Measurements from ENCODE around the gene DEGS2. TPM values are rescaled to one million over a fixed set of nuclear protein-coding genes. Genes with fewer than 3 reads are reported as not detected.

The DEGS2 gene
- total and polyA plus RNA-seq, 4 experiments from 2014 or later = 0.14 to 0.81 TPM; not detected in 2

- Mint-ChIP-seq H3K9me3 (no peaks in the 10 kb centered on the region), H3K36me3 (no peaks in the 10 kb centered on the region), H3K27me3 (peaks cover 0 to 4% of the 10 kb centered on the region in 2 donors), H3K4me3 (no peak overlapping the region), H3K4me1 (peaks cover 0 to 1% (median 0%) of the 10 kb centered on the region in 4 donors), H3K27ac (no peak overlapping the region)
- no peaks in the 10 kb centered on the region for H3K27me3 ChIP-seq (ENCODE audit: insufficient read depth, low read length)
- DNase-seq = no peak
- CTCF ChIA-PET (ENCODE audit: partially characterized antibody) = interaction anchor here (0.9 to 3.3 kb wide), 2 partner anchors 9 to 20 kb away, joined by 4 to 25 read pairs; no protein-coding TSS in a partner anchor
- POLR2A ChIA-PET (ENCODE audit: partially characterized antibody) = no interaction called here
- H3K4me1 ChIP-seq (ENCODE audit: insufficient read depth, low read length) = no peaks in the 10 kb centered on the region
- no peaks in the 10 kb centered on the region for H3K36me3 ChIP-seq (ENCODE audit: insufficient read depth, low read length)
- no peak overlapping the region for H3K27ac ChIP-seq (ENCODE audit: low read depth, low read length)
- no peaks in the 10 kb centered on the region for H3K9me3 ChIP-seq (ENCODE audit: control insufficient read depth in 1 of 2, low read length in 2 of 2)
- intact Hi-C loops (cut with micrococcal nuclease) = no loop called here
- no peak overlapping the region for H3K4me3 ChIP-seq (ENCODE audit: low read length in 2 of 2)
Measured at GRCh38 chr14:100202712-100203111, 43.3 kb upstream of the DEGS2 start.

DNA sequence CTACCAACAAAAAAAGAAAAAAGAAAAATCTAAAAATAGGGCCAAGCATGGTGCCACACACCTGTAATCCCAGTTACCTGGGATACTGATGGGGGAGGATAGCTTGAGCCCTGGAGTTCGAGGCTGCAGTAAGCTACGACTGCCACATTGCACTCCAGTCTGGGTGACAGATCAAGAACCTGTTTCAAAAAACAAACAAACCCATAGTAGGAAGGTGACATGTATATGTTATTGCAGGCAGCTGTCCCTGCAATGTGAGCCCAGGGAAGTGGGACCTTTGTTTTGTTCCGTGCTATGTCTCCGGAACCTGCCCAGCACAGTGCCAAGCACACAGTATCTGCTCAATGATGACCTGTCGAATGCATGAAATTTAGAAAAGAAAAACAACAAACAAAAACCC, 42.3 kb upstream of the DEGS2 start:
- H3K9me3 ChIP-seq (ENCODE audit: control insufficient read depth in 1 of 2, low read length in 2 of 2) = no peaks in the 10 kb centered on the region
- H3K36me3 ChIP-seq (ENCODE audit: insufficient read depth, low read length) = no peaks in the 10 kb centered on the region
- H3K9me3 Mint-ChIP-seq = no peaks in the 10 kb centered on the region
- H3K36me3 Mint-ChIP-seq = no peaks in the 10 kb centered on the region
- H3K4me1 Mint-ChIP-seq = no peaks in the 10 kb centered on the region
- no peak overlapping the region for H3K4me3 ChIP-seq (ENCODE audit: low read length in 2 of 2)
- no peak for DNase-seq
- H3K27ac ChIP-seq (ENCODE audit: low read depth, low read length) = no peak overlapping the region
- H3K27me3 ChIP-seq (ENCODE audit: insufficient read depth, low read length) = no peaks in the 10 kb centered on the region
- no peak overlapping the region for H3K4me3 Mint-ChIP-seq
- intact Hi-C loops (cut with micrococcal nuclease) = no loop called here
- H3K27me3 Mint-ChIP-seq = peaks cover 0 to 1% of the 10 kb centered on the region in 2 donors
- ChIA-PET CTCF (ENCODE audit: partially characterized antibody) (interaction anchor here (1.6 kb wide), 1 partner anchor 9 kb away, joined by 4 read pairs; no protein-coding TSS in a partner anchor), POLR2A (ENCODE audit: partially characterized antibody) (no interaction called here)
- no peak overlapping the region for H3K27ac Mint-ChIP-seq
- H3K4me1 ChIP-seq (ENCODE audit: insufficient read depth, low read length) = no peaks in the 10 kb centered on the region

DNA sequence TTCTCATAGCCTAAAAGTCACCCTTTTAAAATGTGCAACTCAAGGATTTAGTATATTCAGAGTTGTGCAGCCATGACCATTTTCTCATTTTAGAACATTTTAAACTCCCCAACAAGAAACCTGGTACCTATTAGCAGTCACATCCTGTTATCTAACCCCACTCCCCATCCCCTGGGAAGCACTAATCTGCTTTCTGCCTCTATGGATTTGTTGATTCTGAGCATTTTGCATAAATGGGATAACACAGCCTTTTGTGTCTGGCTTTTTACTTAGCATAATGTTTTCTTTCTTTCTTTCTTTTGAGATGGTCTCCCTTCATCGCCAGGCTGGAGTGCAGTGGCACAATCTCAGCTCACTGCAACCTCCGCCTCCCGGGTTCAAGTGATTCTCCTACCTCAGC, 40.9 kb upstream of the DEGS2 start:
- intact Hi-C loops (cut with micrococcal nuclease) = no loop called here
- no peak for DNase-seq
- H3K4me1 Mint-ChIP-seq = no peaks in the 10 kb centered on the region
- no peaks in the 10 kb centered on the region for H3K9me3 Mint-ChIP-seq
- Histone ChIP-seq H3K4me3 (ENCODE audit: low read length in 2 of 2) (no peak overlapping the region), H3K9me3 (ENCODE audit: control insufficient read depth in 1 of 2, low read length in 2 of 2) (no peaks in the 10 kb centered on the region), H3K27ac (ENCODE audit: low read depth, low read length) (no peak overlapping the region), H3K36me3 (ENCODE audit: insufficient read depth, low read length) (no peaks in the 10 kb centered on the region), H3K27me3 (ENCODE audit: insufficient read depth, low read length) (no peaks in the 10 kb centered on the region), H3K4me1 (ENCODE audit: insufficient read depth, low read length) (no peaks in the 10 kb centered on the region)
- H3K36me3 Mint-ChIP-seq = no peaks in the 10 kb centered on the region
- POLR2A ChIA-PET (ENCODE audit: partially characterized antibody) = no interaction called here
- CTCF ChIA-PET (ENCODE audit: partially characterized antibody) = interaction anchor here (1.6 kb wide), 1 partner anchor 7 kb away, joined by 4 read pairs; no protein-coding TSS in a partner anchor
- no peaks in the 10 kb centered on the region for H3K27me3 Mint-ChIP-seq
- no peak overlapping the region for H3K4me3 Mint-ChIP-seq
- H3K27ac Mint-ChIP-seq = no peak overlapping the region

DNA sequence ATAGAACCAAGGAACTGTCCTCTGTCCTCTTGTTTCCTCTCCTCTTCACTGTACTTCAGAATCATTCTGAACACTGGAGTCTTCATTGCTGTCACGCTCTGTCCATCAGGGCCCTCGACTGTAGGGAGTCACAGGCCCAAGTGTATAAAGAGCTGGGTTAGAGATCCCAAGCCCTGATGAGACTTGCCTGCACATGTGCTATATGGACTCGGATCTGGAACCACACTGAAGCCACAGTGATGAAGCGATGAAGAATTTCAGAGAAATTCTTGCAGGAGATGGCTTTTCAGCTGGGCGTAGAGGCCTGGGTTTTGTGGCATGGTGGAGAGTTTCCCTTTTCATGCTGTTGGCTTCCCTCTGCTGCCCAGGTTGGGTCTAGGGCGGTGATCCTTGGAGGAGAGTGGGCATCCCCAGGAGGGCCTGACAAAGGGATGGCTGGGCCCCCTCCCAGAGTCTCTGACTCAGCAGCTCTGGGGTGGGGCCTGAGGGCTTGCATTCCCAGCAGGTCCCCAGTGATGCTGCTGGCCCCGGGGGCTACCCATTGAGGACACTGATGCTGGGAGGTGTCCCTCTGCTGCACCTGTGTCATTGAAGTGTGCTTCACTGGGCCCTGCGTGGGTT, 39.9 kb upstream of the DEGS2 start:
- no peaks in the 10 kb centered on the region for H3K9me3 ChIP-seq (ENCODE audit: control insufficient read depth in 1 of 2, low read length in 2 of 2)
- intact Hi-C loops (cut with micrococcal nuclease) = no loop called here
- no peak overlapping the region for H3K27ac ChIP-seq (ENCODE audit: low read depth, low read length)
- no peak for DNase-seq
- no peaks in the 10 kb centered on the region for H3K36me3 Mint-ChIP-seq
- POLR2A ChIA-PET (ENCODE audit: partially characterized antibody) = no interaction called here
- H3K4me3 ChIP-seq (ENCODE audit: low read length in 2 of 2) = no peak overlapping the region
- H3K27ac Mint-ChIP-seq = no peak overlapping the region
- CTCF ChIA-PET (ENCODE audit: partially characterized antibody) = no interaction called here
- no peaks in the 10 kb centered on the region for H3K27me3 ChIP-seq (ENCODE audit: insufficient read depth, low read length)
- no peaks in the 10 kb centered on the region for H3K9me3 Mint-ChIP-seq
- no peaks in the 10 kb centered on the region for H3K36me3 ChIP-seq (ENCODE audit: insufficient read depth, low read length)
- H3K4me3 Mint-ChIP-seq = no peak overlapping the region
- no peaks in the 10 kb centered on the region for H3K4me1 ChIP-seq (ENCODE audit: insufficient read depth, low read length)
- H3K27me3 Mint-ChIP-seq = no peaks in the 10 kb centered on the region
- peaks cover 0 to 5% (median 0%) of the 10 kb centered on the region in 4 donors for H3K4me1 Mint-ChIP-seq

DNA sequence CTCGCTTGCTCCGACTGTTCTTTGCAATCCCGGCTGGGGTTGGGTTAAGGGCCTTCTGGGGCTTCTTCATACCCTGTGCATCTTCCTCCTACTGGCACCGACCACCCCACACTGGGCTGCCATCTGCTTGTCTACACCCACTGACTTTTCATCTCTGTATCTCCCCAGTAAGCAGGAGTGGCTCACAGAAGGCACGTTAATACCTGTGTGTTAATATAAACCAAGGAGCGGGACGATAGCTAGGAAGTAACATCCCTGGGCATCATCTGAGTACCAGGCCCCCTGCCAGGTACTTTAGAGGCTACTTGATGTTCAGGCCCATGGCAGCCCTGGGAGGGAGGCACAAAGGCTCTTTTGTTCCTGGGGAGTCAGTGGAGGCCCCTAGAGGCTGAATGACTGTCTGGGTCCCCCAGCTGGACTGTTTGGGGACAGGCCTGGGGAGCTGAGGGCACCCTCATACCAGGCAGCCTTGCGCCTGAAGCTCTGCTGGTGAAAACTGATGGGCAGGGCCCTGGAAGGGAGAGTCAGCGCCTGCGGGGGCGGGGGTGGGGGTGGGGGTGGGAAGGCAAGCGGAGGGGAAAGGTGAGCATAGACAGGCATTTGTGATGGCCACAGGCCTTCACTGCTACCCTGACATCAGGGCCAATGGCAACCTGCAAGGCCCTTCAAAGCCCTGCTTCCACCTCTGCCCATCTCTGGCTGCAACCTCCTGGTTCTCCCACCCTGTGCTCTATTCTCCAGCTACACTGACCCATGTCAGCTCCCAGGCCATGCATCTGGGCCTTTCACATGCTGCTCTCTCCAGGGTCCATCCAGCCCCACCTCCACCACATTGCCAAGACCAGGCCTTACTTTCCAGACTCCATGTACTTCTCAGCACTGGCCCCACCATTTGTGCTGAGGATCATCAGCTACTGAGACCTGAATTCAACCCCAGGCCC, 34.2 kb upstream of the DEGS2 start:
- ChIA-PET CTCF (ENCODE audit: partially characterized antibody) (interaction anchor here (0.5 to 7.9 kb wide), 54 partner anchors 8 to 223 kb away, joined by 3 to 116 read pairs (median 5); partner anchors contain the start of genes DEGS2 and EVL), POLR2A (ENCODE audit: partially characterized antibody) (interaction anchor here (0.9 to 3.4 kb wide), 26 partner anchors 20 to 211 kb away, joined by 3 to 44 read pairs (median 4); partner anchors contain the start of genes DEGS2, EVL and YY1)
- Histone ChIP-seq H3K36me3 (ENCODE audit: insufficient read depth, low read length) (no peaks in the 10 kb centered on the region), H3K27me3 (ENCODE audit: insufficient read depth, low read length) (no peaks in the 10 kb centered on the region), H3K4me3 (ENCODE audit: low read length in 2 of 2) (peak overlapping the region in 1 of 2 donors; percentile 45), H3K4me1 (ENCODE audit: insufficient read depth, low read length) (peaks cover 13% of the 10 kb centered on the region), H3K27ac (ENCODE audit: low read depth, low read length) (peak overlapping the region; percentile 60), H3K9me3 (ENCODE audit: control insufficient read depth in 1 of 2, low read length in 2 of 2) (no peaks in the 10 kb centered on the region)
- DNase-seq = no peak
- H3K27ac Mint-ChIP-seq = peak overlapping the region; percentile 81 to 96 (median 91)
- no peaks in the 10 kb centered on the region for H3K27me3 Mint-ChIP-seq
- intact Hi-C loops (cut with micrococcal nuclease) = loop anchor here (1.0 to 5.0 kb wide), 11 partner anchors 21 to 511 kb away; partner anchors contain the start of genes CYP46A1 and WDR25
- no peaks in the 10 kb centered on the region for H3K36me3 Mint-ChIP-seq
- H3K9me3 Mint-ChIP-seq = peaks cover 0 to under 1% (median 0%) of the 10 kb centered on the region in 8 donors
- H3K4me3 Mint-ChIP-seq = peak overlapping the region; percentile 54 to 70 (median 66)
- H3K4me1 Mint-ChIP-seq = peaks cover 7 to 19% (median 9%) of the 10 kb centered on the region in 4 donors

- Histone ChIP-seq H3K4me1 (ENCODE audit: insufficient read depth, low read length) (peaks cover 13% of the 10 kb centered on the region), H3K36me3 (ENCODE audit: insufficient read depth, low read length) (no peaks in the 10 kb centered on the region), H3K4me3 (ENCODE audit: low read length in 2 of 2) (peak overlapping the region in 1 of 2 donors; percentile 46), H3K27ac (ENCODE audit: low read depth, low read length) (peak overlapping the region; percentile 65), H3K9me3 (ENCODE audit: control insufficient read depth in 1 of 2, low read length in 2 of 2) (no peaks in the 10 kb centered on the region), H3K27me3 (ENCODE audit: insufficient read depth, low read length) (no peaks in the 10 kb centered on the region)
- Mint-ChIP-seq H3K27me3 (no peaks in the 10 kb centered on the region), H3K4me1 (peaks cover 7 to 19% (median 9%) of the 10 kb centered on the region in 4 donors), H3K36me3 (no peaks in the 10 kb centered on the region), H3K9me3 (peaks cover 0 to 2% (median 0%) of the 10 kb centered on the region in 8 donors), H3K4me3 (peak overlapping the region; percentile 54 to 70 (median 66)), H3K27ac (peak overlapping the region; percentile 81 to 96 (median 91))
- ChIA-PET CTCF (ENCODE audit: partially characterized antibody) (interaction anchor here (0.5 to 7.9 kb wide), 54 partner anchors 8 to 222 kb away, joined by 3 to 116 read pairs (median 5); partner anchors contain the start of genes DEGS2 and EVL), POLR2A (ENCODE audit: partially characterized antibody) (interaction anchor here (0.6 to 3.4 kb wide), 26 partner anchors 21 to 218 kb away, joined by 3 to 44 read pairs (median 4); partner anchors contain the start of genes DEGS2, EVL and YY1)
- intact Hi-C loops (cut with micrococcal nuclease) = loop anchor here (1.0 to 5.0 kb wide), 11 partner anchors 21 to 511 kb away; partner anchors contain the start of genes CYP46A1 and WDR25
- peak; percentile 99 to 100 (median 100) for DNase-seq
Measured at GRCh38 chr14:100192672-100193416, 33.4 kb upstream of the DEGS2 start.
